GM18907 (cell line): ENCODE measurements around the gene TSHZ2.

Experiments used
- ATAC-seq: cut with Tn5 transposase; IDR thresholded peaks from one replicate; pipeline ENCODE4 v1.9.1; 2021; ENCODE audit warnings: mild to moderate bottlenecking, moderate library complexity; ENCODE audit not compliant: unreplicated experiment

Gene TSHZ2

DNA sequence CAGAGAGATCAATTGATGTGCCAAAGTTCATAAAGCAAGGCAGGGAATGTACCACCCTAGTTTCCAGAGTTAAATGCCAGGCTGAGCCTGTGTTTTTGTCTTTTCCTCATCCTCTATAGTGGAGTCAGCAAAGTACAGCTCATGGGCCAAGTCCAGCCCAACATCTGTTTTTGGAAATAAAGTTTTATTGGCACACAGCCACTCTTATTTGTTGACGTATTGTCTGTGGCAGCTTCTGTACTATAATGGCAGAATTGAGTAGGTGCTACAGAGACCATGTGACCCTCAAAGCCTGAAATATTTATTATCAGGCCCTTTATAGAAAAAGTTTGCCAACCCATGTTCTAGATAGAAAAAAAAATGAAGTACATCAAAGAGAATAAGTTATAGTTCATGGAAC lies 187.0 kb downstream of the TSHZ2 start:
- no peak for ATAC-seq

DNA sequence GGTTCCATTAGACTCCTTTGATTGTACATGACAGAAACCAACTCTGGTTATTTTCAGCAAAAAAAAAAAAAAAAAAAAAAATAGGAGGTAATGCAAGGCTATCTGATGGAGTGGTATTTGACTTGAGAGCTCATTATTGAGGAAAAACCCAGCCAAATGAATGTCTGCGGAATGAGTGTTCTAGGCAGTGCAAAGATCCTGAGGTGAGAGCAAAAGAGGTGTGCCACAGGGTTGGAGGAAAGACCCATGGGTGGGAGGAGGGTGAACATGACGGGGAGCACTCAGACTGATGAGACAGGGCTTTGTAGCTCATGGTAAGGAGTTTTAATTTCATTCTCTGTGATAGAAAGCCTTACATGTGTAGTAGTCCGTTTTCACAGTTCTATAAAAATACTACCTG lies 188.9 kb downstream of the TSHZ2 start:
- no peak for ATAC-seq

DNA sequence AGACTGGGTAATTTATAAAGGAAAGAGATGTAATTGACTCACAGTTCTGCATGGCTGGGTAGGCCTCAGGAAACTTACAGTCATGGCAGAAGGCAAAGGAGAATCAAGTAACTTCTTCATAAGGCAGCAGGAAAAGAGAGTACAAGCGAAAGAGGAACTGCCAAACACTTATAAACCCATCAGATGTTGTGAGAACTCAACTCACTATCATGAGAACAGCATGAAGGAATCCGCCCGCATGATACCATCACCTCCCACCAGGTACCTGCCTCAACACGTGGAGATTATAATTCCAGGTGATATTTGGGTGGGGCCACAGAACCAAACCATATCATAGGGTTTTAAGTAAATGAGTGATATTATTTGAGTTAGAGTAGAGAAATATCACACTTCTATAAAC lies 189.3 kb downstream of the TSHZ2 start:
- no peak for ATAC-seq

DNA sequence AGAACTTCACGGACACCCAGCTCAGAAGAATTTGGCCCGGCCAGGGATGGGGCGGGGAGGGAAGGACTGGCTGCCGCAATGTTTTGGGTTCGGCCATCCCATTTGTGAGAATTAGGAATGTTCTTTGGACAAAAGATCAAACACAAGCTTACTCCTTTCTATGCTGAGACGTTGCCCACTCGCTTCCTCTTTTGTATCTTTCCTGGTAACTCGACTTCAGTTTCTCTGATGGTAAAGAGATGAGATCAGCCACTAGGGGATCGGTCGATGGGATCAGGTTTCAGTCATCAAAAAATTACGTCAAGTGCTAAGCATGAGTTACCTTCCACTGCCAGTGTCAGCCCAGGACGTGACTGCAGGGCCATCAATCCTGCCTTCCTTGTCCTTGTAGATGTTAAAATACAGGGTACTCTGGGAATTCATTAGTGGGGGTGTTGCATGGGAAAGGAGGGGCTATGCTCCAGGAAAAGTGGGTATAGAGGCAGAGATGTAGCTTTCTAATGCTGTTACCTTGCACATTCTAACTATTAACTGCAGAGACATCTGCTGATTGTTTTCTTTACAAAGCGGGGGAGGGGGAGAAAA lies 190.2 kb downstream of the TSHZ2 start:
- ATAC-seq = no peak

DNA sequence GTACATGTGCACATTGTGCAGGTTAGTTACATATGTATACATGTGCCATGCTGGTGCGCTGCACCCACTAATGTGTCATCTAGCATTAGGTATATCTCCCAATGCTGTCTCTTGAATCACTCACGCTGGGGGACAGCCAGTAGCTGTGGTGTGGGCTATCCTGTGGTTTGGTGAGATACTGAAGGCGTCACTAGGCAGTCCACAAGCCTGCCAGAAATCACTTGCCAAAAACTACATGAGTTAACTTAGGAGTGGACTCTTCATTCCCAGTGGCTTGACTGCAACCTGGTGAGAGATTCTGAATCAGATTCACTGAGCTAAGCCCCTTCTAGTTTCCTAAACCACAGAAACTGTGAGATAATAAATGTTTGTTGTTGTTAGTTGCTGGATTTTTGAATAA lies 191.3 kb downstream of the TSHZ2 start:
- ATAC-seq = no peak

DNA sequence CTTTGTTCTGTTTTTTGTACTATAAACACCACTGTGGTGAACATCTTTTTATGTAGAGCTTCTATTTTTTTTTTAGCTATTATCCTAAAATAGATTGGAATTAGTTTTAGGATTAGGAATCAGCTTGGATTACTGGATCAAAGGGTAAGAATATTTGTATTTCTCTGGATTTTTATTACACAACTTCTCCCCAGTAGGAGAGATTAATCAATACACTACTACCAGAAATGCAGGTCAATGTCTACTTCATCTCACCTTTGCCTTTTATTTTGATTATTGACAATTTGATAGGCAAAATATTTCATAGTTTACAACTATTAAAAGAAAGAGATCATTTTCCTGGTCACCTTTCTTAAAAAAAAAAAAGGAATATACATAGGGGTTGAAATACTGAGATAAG lies 191.9 kb downstream of the TSHZ2 start:
- no peak for ATAC-seq

DNA sequence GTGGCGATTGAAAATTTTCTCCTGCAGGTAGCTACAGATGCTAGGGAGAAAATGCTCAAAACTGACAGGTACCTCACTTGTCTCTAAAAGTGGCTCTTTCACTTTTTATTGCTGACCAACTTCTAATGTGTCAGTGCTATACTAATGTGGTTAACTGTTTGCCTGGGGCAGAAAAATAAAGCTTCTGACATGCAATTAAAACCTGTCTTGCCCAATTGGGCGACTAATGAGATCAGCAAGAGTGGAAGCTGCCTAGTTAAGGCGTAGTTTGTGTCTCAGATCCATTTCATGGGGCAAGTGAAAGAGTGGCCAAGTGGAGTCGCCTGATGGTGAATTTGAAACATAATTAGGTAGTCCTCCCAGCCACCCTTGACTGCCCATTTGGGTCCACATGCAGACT lies 193.3 kb downstream of the TSHZ2 start:
- no peak for ATAC-seq

DNA sequence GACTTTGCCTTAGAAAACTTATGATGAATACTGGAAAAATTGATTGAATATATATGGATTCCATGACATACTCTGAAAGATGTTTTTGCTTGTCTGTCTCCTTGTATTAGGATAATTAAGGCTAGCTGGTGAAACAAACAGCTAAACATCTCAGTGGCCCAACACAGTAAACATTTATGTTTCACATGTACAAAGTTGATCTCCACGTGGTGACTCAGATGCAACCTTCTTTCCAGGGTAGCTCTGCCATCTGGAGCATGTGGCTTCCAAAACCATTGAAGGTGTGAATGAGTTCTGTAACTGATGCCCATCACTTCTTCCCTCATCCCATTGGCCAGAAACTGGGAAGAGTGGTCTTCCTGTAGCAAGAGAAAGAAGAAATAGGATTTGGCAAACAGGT lies 196.3 kb downstream of the TSHZ2 start:
- no peak for ATAC-seq

DNA sequence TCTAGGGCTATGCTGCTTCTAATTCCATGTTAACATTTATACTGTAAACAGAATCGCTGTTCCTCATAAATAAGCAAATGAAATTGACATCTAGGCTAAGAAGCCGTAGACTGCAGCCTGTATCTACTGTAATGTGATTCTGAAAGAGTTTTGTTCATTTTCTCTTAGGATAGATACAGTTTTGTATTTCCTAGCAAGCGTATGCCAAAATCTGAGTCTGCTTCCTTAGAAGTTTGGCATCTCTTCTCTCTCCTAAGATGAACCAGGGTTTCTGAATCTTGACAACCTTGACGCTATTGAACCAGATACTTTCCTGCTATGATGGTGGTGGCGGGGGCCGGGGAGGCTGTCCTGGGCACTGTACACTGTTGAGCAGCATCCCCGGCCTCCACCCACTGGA lies 198.0 kb downstream of the TSHZ2 start:
- ATAC-seq = no peak

DNA sequence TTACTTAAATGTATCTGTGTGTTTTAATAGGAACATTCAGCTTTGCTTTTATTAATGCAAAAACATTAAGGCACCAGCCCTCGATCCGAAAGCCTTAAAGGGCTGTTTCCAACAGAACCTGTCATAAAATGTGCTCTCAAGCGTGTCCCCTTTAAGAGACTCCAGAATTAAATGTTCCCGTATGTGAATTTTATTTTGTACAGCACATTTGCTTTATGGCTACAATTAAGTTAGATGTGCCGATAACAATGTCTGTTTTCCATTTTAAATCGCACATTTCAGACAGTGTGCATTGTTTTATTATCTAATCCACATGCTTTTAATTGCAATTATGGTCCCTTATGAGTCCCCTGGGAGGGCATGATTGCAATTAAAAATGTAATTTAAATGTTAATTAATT lies 198.9 kb downstream of the TSHZ2 start:
- ATAC-seq = no peak

DNA sequence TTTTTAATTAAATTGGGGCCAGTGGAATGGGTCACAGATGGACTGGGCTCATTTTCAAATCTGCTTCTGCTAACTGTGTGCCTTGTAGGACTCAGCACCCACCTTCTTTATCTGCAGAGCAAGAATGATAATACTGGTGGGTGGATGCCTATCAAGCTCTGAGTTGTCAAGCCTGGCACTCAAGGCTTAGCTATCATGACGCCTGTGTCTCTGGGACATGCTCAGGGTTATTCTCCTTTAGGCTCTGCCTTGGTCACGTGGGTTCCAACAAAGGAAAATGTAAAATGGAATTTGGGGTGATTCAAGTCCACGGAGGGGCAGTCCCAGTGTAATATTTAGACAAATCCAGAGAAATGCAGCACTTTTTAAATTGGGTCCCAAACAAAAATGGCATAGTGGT lies 202.3 kb downstream of the TSHZ2 start:
- ATAC-seq = no peak

DNA sequence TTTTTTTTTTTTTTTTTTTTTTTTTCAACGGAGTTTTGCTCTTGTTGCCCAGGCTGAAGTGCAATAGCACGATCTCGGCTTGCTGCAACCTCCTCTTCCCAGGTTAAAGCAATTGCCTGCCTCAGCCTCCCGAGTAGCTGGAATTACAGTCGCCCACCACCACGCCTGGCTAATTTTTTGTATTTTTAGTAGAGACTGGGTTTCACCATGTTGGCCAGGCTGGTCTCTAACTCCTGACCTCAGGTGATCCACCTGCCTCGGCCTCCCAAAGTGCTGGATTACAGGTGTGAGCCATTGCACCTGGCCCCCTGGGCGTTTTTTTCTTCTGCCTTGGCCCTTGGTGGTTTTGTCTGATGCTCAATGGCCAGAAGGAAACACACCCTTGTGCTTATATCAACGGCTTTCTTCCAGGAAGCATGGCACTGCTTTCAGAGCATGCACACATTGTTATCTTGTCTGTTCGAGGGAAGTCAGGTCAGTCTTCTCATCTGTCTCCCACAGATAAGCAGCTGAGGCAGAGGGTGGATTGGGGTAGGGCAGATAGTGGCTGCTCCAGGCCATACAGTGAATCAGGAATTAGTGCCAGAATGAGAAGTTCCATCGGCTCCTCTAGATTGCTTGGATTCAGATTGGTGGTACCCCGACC lies 203.1 kb downstream of the TSHZ2 start:
- no peak for ATAC-seq

DNA sequence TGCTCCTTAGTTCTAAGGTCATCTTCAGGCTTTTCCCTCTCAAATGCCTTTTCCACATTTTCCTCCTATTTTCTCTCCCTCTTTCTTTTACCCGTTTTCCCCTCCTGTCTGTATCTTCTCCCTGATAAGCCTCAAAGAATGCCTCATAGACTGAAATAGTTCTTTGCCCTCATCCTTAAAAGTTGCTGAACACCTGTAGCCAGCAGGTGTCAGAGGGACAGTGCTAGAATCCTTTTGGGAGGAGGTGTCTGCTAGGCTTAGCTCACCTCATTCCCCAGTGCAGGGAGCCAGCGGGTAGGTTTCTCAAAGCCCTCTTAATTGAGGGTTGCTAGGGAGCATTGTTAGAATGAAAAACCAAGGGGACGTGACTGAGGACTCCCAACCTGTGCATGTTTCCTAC lies 204.0 kb downstream of the TSHZ2 start:
- ATAC-seq = no peak

DNA sequence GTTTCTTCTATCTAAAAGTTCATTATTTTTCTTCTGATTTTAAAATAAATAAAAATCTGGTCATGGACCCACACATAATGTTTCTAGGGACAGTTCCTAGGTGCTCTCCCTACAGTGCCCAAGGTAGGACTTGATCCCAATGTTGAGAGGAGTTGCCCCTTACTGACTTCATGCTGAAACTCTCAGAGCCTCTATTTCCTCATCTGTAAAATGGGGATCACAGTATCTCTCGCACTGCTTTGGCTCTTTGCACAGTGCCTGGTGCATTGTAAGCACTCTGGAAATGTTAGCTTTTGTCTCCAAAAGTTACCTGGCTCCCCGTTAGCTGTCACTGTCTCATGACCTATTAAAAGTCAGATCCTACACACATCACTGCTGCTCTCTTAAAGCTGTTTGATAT lies 205.5 kb downstream of the TSHZ2 start:
- ATAC-seq = no peak

DNA sequence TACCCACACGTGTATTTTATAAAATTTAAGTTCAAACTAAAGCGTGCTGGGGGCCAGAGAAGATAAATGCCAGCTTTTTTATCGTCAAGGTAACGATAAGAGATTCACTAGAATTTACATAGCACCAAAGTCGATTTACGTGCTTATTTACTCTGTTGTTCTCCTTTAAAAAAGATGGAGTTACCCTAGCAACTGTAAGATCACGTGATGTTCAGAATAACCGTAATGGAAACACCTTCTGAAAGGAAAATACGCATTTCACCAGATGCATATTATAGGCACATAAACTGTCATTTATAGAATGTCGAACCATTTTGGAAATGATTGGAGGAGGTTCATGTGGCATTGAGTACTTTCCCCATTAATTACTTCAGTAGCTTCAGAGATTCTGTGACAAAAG lies 207.6 kb downstream of the TSHZ2 start:
- no peak for ATAC-seq

DNA sequence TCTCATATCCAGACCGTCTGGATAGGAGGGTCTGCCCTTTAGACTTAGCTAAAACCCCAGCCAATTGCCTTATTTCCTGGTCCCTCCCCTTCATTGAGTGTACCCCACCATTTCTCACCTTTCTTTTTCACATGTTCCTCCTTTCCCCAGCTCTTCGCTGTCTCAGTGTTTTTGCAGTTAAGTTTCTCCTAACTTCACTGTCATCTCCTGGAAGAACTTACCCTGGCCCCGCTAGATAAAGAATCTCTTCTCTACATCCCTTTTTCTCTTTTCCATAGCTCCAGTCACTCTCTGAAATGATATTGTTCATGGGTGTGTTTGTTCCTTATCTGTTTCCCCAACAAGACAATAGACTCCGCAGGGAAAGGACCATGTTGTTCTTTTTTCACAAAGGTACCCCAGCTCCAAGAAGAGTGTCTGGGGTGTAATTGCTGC lies 208.8 kb downstream of the TSHZ2 start:
- no peak for ATAC-seq

DNA sequence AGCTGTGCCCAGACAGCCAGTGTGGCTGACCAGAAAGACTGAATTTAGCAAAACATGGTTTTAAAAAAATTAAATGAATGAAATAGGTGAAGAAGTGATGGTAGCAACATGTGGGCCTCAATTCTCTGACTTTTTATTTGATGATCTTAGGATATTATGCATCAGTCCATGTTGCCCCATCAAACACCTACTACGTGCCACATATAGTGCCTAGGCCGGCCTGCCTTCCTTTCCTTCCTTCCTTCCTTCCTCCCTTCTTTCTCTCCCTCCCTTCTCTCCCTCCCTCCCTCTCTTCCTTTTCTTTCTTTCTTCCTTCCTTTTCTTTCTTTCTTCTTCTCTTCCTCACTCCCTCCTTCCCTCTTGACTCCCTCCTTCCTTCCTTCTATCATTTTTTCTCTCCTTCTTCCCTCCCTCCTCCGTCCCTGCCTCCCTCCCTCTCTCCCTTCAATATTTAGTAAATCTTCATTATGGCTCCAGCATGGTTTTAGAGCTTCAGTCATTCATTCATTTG lies 209.8 kb downstream of the TSHZ2 start:
- no peak for ATAC-seq

DNA sequence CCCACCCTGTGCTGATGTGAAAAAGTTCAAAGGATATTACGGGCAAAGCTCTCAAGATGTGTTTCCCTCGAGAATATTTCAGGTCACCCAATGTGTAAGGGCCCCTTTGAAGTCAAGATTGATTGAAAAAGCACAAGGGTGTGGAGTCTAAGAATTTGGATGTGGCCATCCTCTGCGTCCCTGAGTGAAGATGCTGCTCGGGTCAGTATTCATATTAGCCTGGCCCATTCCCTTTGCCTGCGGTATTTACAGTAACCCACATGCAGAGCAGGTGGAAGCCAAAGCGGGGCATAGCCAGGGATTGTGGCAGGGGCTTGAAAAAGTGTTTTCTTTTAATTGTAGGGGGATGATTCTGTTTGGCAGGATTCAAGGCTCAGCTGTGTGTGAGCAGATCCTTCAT lies 211.0 kb downstream of the TSHZ2 start:
- no peak for ATAC-seq

DNA sequence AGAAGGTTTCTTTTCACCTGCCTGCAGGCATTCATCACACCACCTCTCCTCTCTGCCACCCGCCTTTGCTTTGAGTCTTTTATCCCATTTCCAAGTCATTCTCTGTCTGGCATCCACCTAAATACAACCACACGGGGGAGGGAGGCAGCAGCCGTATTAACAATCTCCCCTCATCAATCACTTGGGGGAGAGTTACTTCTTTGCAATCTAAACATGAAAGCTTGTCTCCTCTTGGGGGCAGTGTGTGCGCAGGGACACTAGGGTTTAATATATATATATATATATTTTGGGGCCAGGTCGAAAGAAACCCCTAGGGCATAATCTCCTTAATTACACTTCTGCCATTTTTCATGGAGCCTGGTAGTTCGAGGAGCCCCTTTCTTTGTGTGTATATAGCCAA lies 214.5 kb downstream of the TSHZ2 start:
- no peak for ATAC-seq

DNA sequence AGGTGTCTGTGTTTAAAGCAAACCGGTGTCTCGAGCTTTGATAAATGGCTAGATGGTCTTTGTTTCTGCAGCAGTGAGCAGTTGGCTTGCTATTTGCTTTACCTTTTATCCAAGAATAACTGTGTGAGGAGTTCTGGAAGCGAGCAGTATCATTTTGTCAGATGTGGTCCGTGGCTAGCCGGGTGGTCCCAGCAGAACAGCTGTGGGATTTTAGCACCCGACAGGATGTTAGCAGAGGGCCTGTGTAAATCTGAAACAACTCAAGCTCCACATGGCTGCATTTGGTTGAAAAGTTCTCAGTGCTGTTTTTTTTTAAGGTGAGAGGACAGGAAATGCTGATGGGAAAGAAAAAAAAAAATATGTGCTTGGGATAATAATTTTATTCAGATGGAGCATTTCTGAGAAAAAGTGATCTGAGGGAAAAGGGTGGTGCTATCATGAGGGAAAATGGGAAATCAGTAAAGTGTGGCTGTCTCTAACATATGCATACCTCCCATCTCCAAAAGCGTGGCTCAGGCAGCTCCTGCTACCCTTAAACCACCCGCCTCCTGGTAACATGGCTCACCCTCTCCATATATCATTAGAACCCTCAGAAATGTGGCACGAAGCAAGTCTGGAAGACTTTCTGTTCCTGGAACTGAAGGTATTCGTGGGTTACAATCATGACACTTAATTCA lies 215.4 kb downstream of the TSHZ2 start:
- no peak for ATAC-seq

DNA sequence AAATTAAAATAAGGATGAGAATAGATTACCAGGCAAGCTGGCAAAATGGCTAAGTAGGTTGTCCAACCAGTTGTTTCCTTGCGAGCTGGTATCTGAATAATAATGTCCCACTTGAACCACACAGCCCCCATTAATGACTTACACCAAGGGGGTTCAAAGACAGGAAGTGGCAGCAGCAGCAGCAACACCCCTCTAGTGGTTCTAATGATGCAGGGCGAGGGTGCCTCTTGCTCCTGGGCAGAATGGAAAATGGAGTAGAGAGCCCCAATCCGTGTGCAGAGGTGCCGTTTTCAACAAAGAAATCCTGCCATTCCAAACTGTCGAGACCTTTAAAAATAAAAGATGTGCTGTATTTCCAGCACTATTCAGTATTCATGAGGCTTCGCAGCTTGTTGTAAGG lies 218.1 kb downstream of the TSHZ2 start:
- no peak for ATAC-seq

DNA sequence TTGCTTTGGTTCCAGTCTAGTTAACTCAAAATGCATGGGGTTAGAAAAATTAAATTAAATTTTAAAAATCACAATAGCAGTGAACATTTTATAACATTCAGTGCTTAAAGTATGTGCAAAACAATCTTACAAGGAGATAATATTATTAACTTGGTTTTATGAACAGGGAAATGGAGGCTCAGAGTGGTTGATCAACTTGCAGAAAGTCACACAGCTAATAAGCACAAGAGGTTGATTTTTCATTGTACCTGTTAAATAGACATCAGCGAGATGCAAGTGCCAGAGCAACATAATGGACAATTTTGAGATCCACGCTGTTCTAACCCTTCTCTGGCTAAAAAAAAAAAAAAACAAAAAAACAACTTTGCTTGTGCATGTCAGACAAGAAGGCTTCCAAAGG lies 219.8 kb downstream of the TSHZ2 start:
- no peak for ATAC-seq
